HepG2 (cell line): ENCODE measurements around the gene UBAC1. TPM values are rescaled to one million over a fixed set of nuclear protein-coding genes. Genes with fewer than 3 reads are reported as not detected.

Source experiments
- AHR ChIP-seq: IDR thresholded peaks from 2 replicates; pipeline ENCODE4 v1.6.1; 2018; ENCODE audit warnings: missing genetic modification reagents, missing compliant biosample characterization
- BATF2 ChIP-seq: sonication (generic); formaldehyde crosslinking; IDR thresholded peaks from 2 replicates; pipeline ENCODE4 v1.8.0; 2022; ENCODE audit warnings: mild to moderate bottlenecking, missing genetic modification reagents, moderate library complexity
- BRCA1 ChIP-seq: sonication (generic); formaldehyde crosslinking; IDR thresholded peaks from 2 replicates; pipeline ENCODE4 v1.4.0; 2020; ENCODE audit warnings: missing genetic modification reagents
- CHD2 ChIP-seq: IDR thresholded peaks from 2 replicates; pipeline ENCODE4 v1.6.1; 2011; ENCODE audit warnings: low read depth, low read length, improper control_type of control experiment
- FOXC1 ChIP-seq: sonication (generic); formaldehyde crosslinking; IDR thresholded peaks from 2 replicates; pipeline ENCODE4 v1.8.0; 2022; ENCODE audit warnings: mild to moderate bottlenecking, missing genetic modification reagents, borderline replicate concordance
- IRF1 ChIP-seq: sonication (generic); formaldehyde crosslinking; IDR thresholded peaks from 2 replicates; pipeline ENCODE4 v1.4.0; 2020; ENCODE audit warnings: low read depth, mild to moderate bottlenecking, missing genetic modification reagents
- IRF9 ChIP-seq: sonication (generic); formaldehyde crosslinking; IDR thresholded peaks from 2 replicates; pipeline ENCODE4 v1.8.0; 2022; ENCODE audit warnings: missing genetic modification reagents, mild to moderate bottlenecking, borderline replicate concordance
- MAFG ChIP-seq: sonication (generic); formaldehyde crosslinking; IDR thresholded peaks from 2 replicates; pipeline ENCODE4 v1.5.1; 2020; ENCODE audit warnings: mild to moderate bottlenecking, missing genetic modification reagents
- POLR2AphosphoS5 ChIP-seq: IDR thresholded peaks from 2 replicates; pipeline ENCODE4 v1.6.1; 2012; ENCODE audit warnings: low read depth, low read length
- PRMT3 ChIP-seq: sonication (generic); formaldehyde crosslinking; IDR thresholded peaks from 2 replicates; pipeline ENCODE4 v1.8.1; 2022; ENCODE audit warnings: low read depth, mild to moderate bottlenecking, moderate library complexity, missing genetic modification reagents, borderline replicate concordance
- RAD21 ChIP-seq: fragments of 450-650 bp; formaldehyde crosslinking; IDR thresholded peaks from 2 replicates; pipeline ENCODE4 v1.5.0; 2020; ENCODE audit warnings: mild to moderate bottlenecking
- REST ChIP-seq, 2 experiments: IDR thresholded peaks; 2 replicates each; pipeline ENCODE4 v1.6.1; 2011 to 2012; ENCODE audit warnings: low read length in 2 of 2, borderline replicate concordance in 1 of 2, low read depth in 1 of 2, mild to moderate bottlenecking in 1 of 2, moderate library complexity in 1 of 2
- SMARCC2 ChIP-seq: fragments of 450-650 bp; IDR thresholded peaks from 2 replicates; pipeline ENCODE4 v1.6.1; 2017; ENCODE audit warnings: antibody characterized with exemption, mild to moderate bottlenecking
- SRSF9 ChIP-seq: fragments of 200-400 bp; formaldehyde crosslinking; IDR thresholded peaks from 2 replicates; pipeline ENCODE4 v1.6.1; 2018; ENCODE audit warnings: borderline replicate concordance, mild to moderate bottlenecking, low read depth, low read length; ENCODE audit not compliant: insufficient read depth, poor library complexity, severe bottlenecking
- TCF12 ChIP-seq, 2 experiments: fragments of 450-650 bp in 1 of 2; sonication (generic) in 1 of 2; formaldehyde crosslinking in 1 of 2; IDR thresholded peaks; 2 replicates each; pipeline versions ENCODE4 v1.6.1 to v1.8.0; 2017 to 2022; ENCODE audit warnings: antibody characterized with exemption in 1 of 2, mild to moderate bottlenecking in 1 of 2, missing genetic modification reagents in 1 of 2, moderate library complexity in 1 of 2
- ZKSCAN1 ChIP-seq: fragments of 150-350 bp; IDR thresholded peaks from 2 replicates; pipeline ENCODE4 v1.6.1; 2014; ENCODE audit warnings: low read length
- ZNF160 ChIP-seq: sonication (generic); formaldehyde crosslinking; IDR thresholded peaks from 2 replicates; pipeline ENCODE4 v1.8.0; 2022; ENCODE audit warnings: mild to moderate bottlenecking, inconsistent platforms, missing genetic modification reagents
- ZNF296 ChIP-seq: sonication (generic); formaldehyde crosslinking; conservative IDR thresholded peaks from 2 replicates; pipeline ENCODE4 v1.5.0; 2020; ENCODE audit warnings: mild to moderate bottlenecking, missing genetic modification reagents
- ZNF589 ChIP-seq: sonication (generic); formaldehyde crosslinking; conservative IDR thresholded peaks from 2 replicates; pipeline ENCODE4 v1.8.0; 2022; ENCODE audit warnings: mild to moderate bottlenecking, moderate library complexity, missing genetic modification reagents
- ZNF747 ChIP-seq: sonication (generic); formaldehyde crosslinking; IDR thresholded peaks from 2 replicates; pipeline ENCODE4 v1.8.1; 2023; ENCODE audit warnings: missing genetic modification reagents, mild to moderate bottlenecking, borderline replicate concordance
- ZNF761 ChIP-seq: sonication (generic); formaldehyde crosslinking; conservative IDR thresholded peaks from 2 replicates; pipeline ENCODE4 v1.4.0; 2020; ENCODE audit warnings: mild to moderate bottlenecking, missing genetic modification reagents
- ZSCAN12 ChIP-seq: sonication (generic); formaldehyde crosslinking; IDR thresholded peaks from 2 replicates; pipeline ENCODE4 v1.9.0; 2021; ENCODE audit warnings: mild to moderate bottlenecking, missing genetic modification reagents
- polyA plus RNA-seq, 8 experiments: library from polyadenylated mRNA; depleted of rRNA in 3 of 8; stranded (reverse) in 7 of 8; unstranded in 1 of 8; fragments of >200 nt; fragmentation: Illumina TruSeq in 4 of 8; extraction: Trizol in 4 of 8; gene quantifications; 2 replicates each; pipeline versions ENCODE4 v1.2.1 to v1.2.3, GENCODE V29; 2011 to 2016; ENCODE audit warnings: low read depth in 4 of 8, missing spikeins in 1 of 8, mixed read lengths in 1 of 8; ENCODE audit not compliant: insufficient read depth in 1 of 8
- total RNA-seq, 5 experiments: library from RNA; depleted of rRNA; stranded (reverse); fragments of >200 nt; fragmentation: Illumina TruSeq; extraction: Trizol; gene quantifications; 2 replicates each; pipeline ENCODE4 v1.2.3, GENCODE V29; 2016; ENCODE audit warnings: low read depth in 1 of 5

The UBAC1 gene
- total and polyA plus RNA-seq, 2 of the 13 experiments (the other 11 are each of a cell fraction or from before 2014, with no cell fraction given): 32.2 to 34.1 TPM

GRCh38 chr9:135992486-135993408, 31.6 kb upstream of the UBAC1 start (continued):
- TF ChIP-seq BRCA1 (CRISPR knock-in tag) (no peak), ZNF589 (CRISPR knock-in tag) (0 out of 2 replicates have a peak, but pooled peaks have one; percentile 21), POLR2AphosphoS5 (peak; percentile 84), PRMT3 (CRISPR knock-in tag) (no peak), MAFG (CRISPR knock-in tag) (no peak), IRF9 (CRISPR knock-in tag) (0 out of 2 replicates have a peak, but pooled peaks have one; percentile 43), SRSF9 (no peak), BATF2 (CRISPR knock-in tag) (no peak; the same call in 1 of the 2 replicates), IRF1 (no peak), AHR (CRISPR knock-in tag) (peak; percentile 59), SMARCC2 (no peak), ZSCAN12 (CRISPR knock-in tag) (no peak), ZNF761 (peak; percentile 64; the same call in 1 of the 2 replicates), ZNF296 (peak; percentile 94), ZNF160 (CRISPR knock-in tag) (peak; percentile 67; the same call in 1 of the 2 replicates), REST (IDR thresholded peaks at IDR 0.05; ENCODE audit: borderline replicate concordance in 1 of 2, low read depth in 1 of 2, low read length in 2 of 2) (peak in 1 of 2 experiments; percentile 5; a peak in 1 of 4 replicates), TCF12 (IDR thresholded peaks at IDR 0.05) (no peak), TCF12 (CRISPR knock-in tag; IDR thresholded peaks at IDR 0.05) (0 out of 2 replicates have a peak, but pooled peaks have one; percentile 30), CHD2 (peak; percentile 66), RAD21 (CRISPR knock-in tag) (no peak), ZKSCAN1 (no peak), ZNF747 (CRISPR knock-in tag) (peak; percentile 56; the same call in 1 of the 2 replicates), FOXC1 (CRISPR knock-in tag) (peak; percentile 95)
